ENCODE data around the gene UBE2M. TPM values are rescaled to one million over a fixed set of nuclear protein-coding genes. Genes with fewer than 3 reads are reported as not detected.

Gene UBE2M
- total and polyA plus RNA-seq, 4 donors: 49.6 to 138 (median 107) TPM

DNA sequence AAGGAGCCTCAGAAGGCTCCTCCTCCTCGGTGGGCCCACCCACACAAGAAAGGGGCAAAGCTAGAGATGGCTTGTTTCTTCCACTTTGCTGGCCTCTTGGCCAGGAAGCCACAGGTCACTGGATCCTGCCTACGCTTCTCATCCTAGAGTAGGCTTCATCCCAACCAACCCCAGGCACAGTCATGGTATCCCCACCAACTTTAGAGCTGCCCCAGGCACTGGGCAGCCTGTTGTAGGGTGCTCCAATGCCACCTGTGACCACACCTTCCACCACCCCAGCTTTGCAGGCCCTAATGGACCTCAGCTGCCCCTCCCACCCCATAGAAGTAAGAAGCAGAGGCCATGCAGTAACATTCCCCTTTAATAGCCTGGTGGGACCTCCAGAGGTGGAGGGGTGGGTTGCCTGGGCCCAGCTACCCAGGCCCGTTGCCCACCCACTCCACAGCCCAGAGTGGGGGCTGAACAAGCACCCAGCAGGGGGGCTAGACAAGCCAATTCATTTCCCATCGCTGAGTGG lies 3.0 kb downstream of the UBE2M start:
- Histone ChIP-seq H3K27ac (ENCODE audit: low read depth, low read length) (peak overlapping the region; percentile 97), H3K4me3 (ENCODE audit: low read depth, low read length) (peak overlapping the region; percentile 82), H3K36me3 (ENCODE audit: control insufficient read depth, insufficient read depth, low read length) (peaks cover 54% of the 10 kb centered on the region), H3K4me1 (ENCODE audit: control insufficient read depth, insufficient read depth, low read length) (peaks cover 63% of the 10 kb centered on the region), H3K9me3 (ENCODE audit: control insufficient read depth, insufficient read depth, low read length) (no peaks in the 10 kb centered on the region), H3K27me3 (ENCODE audit: control insufficient read depth, insufficient read depth, low read length) (no peaks in the 10 kb centered on the region)
- 16% methylated on average over 2 of the region's 4 CpGs for WGBS (ENCODE audit: insufficient coverage)
- no peak for DNase-seq (ENCODE audit: low read depth in 4 of 6, low spot score in 6 of 6)

GRCh38 chr19:58554494-58555368 lies 3.7 kb downstream of the UBE2M start, which contains the start of gene CHMP2A:
TSS of gene CHMP2A (minus strand) at chr19:58555105. CDS start at chr19:58554212, 893 bp downstream.
- Histone ChIP-seq H3K27ac (ENCODE audit: low read depth, low read length) (peak within 1 kb of the TSS; percentile 97), H3K9me3 (ENCODE audit: control insufficient read depth, insufficient read depth, low read length) (no peaks in the 10 kb centered on the region), H3K4me3 (ENCODE audit: low read depth, low read length) (peak within 1 kb of the TSS; percentile 82), H3K27me3 (ENCODE audit: control insufficient read depth, insufficient read depth, low read length) (no peaks in the 10 kb centered on the region), H3K4me1 (ENCODE audit: control insufficient read depth, insufficient read depth, low read length) (peaks cover 56% of the 10 kb centered on the region), H3K36me3 (ENCODE audit: control insufficient read depth, insufficient read depth, low read length) (peaks cover 61% of the 10 kb centered on the region)
- WGBS (ENCODE audit: insufficient coverage): 1% methylated on average over 69 of the region's 69 CpGs
- DNase-seq (ENCODE audit: low read depth in 4 of 6, low spot score in 6 of 6): peak; percentile 84 to 99 (median 94)

DNA sequence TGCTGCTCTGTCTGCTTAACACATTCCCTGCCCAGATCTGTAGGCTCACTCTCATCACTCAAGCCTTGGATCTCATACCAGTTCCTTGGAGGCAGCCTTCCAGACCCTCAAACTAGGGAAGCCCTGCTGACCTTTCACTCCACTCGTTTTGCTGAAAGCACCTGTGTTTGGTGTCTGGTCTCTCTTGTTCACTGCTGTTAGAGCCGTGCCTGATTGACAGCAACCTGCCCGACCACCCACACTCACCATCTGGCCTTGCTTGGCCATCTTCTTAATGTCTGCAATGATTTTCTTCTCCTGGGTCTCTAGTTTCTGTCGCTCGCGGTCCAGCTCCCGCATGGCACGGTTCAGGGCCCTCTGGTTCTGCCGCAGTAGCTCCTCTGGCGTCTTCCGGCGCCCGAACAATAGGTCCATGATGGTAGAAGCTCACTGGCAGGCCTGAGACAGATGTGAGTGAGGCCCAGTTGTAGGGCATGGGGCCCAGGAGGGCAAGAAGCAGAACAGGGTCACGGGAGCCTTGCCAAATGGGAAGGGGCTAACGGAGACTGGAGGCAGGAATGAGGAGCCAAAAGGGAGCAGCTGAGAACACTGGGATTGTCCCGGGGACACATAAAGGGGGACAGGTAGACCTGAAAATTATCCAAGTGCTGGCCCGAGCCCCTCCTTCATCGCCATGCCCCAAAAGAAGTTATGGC lies 4.5 kb downstream of the UBE2M start:
- H3K4me1 ChIP-seq (ENCODE audit: control insufficient read depth, insufficient read depth, low read length): peaks cover 49% of the 10 kb centered on the region
- 24% methylated on average over 18 of the region's 18 CpGs for WGBS (ENCODE audit: insufficient coverage)
- peaks cover 69% of the 10 kb centered on the region for H3K36me3 ChIP-seq (ENCODE audit: control insufficient read depth, insufficient read depth, low read length)
- H3K27me3 ChIP-seq (ENCODE audit: control insufficient read depth, insufficient read depth, low read length): no peaks in the 10 kb centered on the region
- no peaks in the 10 kb centered on the region for H3K9me3 ChIP-seq (ENCODE audit: control insufficient read depth, insufficient read depth, low read length)
- H3K27ac ChIP-seq (ENCODE audit: low read depth, low read length): peak overlapping the region; percentile 97
- DNase-seq (ENCODE audit: low read depth in 4 of 6, low spot score in 6 of 6): no peak
- peak overlapping the region; percentile 82 for H3K4me3 ChIP-seq (ENCODE audit: low read depth, low read length)

DNA sequence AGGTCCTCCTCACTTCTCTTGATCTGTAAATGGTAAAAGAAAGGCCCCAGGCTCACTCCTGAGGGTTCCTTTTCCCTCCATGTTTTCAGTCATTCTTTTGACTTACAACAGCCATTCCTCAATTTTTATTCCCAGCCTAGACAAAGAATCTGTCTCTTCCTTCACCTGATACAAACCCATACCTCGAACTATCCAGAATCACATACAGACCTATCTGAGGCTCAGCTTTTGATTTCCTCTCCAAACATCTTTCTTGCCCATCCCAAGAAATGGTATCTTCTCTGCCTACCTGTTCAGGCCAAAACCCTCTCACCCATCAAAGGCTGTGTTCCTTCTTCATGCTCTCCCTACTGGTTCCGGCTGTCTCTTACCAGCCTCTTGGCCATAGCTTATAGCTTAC lies 5.8 kb downstream of the UBE2M start:
- Histone ChIP-seq H3K36me3 (ENCODE audit: control insufficient read depth, insufficient read depth, low read length) (peaks cover 82% of the 10 kb centered on the region), H3K27me3 (ENCODE audit: control insufficient read depth, insufficient read depth, low read length) (no peaks in the 10 kb centered on the region), H3K27ac (ENCODE audit: low read depth, low read length) (no peak overlapping the region), H3K4me1 (ENCODE audit: control insufficient read depth, insufficient read depth, low read length) (peaks cover 45% of the 10 kb centered on the region), H3K9me3 (ENCODE audit: control insufficient read depth, insufficient read depth, low read length) (no peaks in the 10 kb centered on the region), H3K4me3 (ENCODE audit: low read depth, low read length) (no peak overlapping the region)
- no peak for DNase-seq (ENCODE audit: low read depth in 4 of 6, low spot score in 6 of 6)
- 100% methylated on average over 1 of the region's 2 CpGs for WGBS (ENCODE audit: insufficient coverage)

- peaks cover 86% of the 10 kb centered on the region for H3K36me3 ChIP-seq (ENCODE audit: control insufficient read depth, insufficient read depth, low read length)
- no peak for DNase-seq (ENCODE audit: low read depth in 4 of 6, low spot score in 6 of 6)
- WGBS (ENCODE audit: insufficient coverage): 97% methylated on average over 12 of the region's 18 CpGs
Observed at GRCh38 chr19:58551577-58552471, 6.6 kb downstream of the UBE2M start.

GRCh38 chr19:58551123-58551497 lies 7.3 kb downstream of the UBE2M start:
- H3K4me3 ChIP-seq (ENCODE audit: low read depth, low read length): no peak overlapping the region
- H3K27me3 ChIP-seq (ENCODE audit: control insufficient read depth, insufficient read depth, low read length): no peaks in the 10 kb centered on the region
- peaks cover 35% of the 10 kb centered on the region for H3K4me1 ChIP-seq (ENCODE audit: control insufficient read depth, insufficient read depth, low read length)
- peaks cover 86% of the 10 kb centered on the region for H3K36me3 ChIP-seq (ENCODE audit: control insufficient read depth, insufficient read depth, low read length)
- no peaks in the 10 kb centered on the region for H3K9me3 ChIP-seq (ENCODE audit: control insufficient read depth, insufficient read depth, low read length)
- no peak for DNase-seq (ENCODE audit: low read depth in 4 of 6, low spot score in 6 of 6)
- no peak overlapping the region for H3K27ac ChIP-seq (ENCODE audit: low read depth, low read length)
- WGBS (ENCODE audit: insufficient coverage): 75% methylated on average over 1 of the region's 1 CpG

More at GRCh38 chr19:58551577-58552471, 6.6 kb downstream of the UBE2M start:
- Histone ChIP-seq H3K4me1 (ENCODE audit: control insufficient read depth, insufficient read depth, low read length) (peaks cover 37% of the 10 kb centered on the region), H3K9me3 (ENCODE audit: control insufficient read depth, insufficient read depth, low read length) (no peaks in the 10 kb centered on the region), H3K27me3 (ENCODE audit: control insufficient read depth, insufficient read depth, low read length) (no peaks in the 10 kb centered on the region), H3K4me3 (ENCODE audit: low read depth, low read length) (no peak overlapping the region), H3K27ac (ENCODE audit: low read depth, low read length) (no peak overlapping the region)

- Histone ChIP-seq H3K36me3 (ENCODE audit: control insufficient read depth, insufficient read depth, low read length) (peaks cover 86% of the 10 kb centered on the region), H3K27ac (ENCODE audit: low read depth, low read length) (no peak overlapping the region), H3K4me1 (ENCODE audit: control insufficient read depth, insufficient read depth, low read length) (peaks cover 35% of the 10 kb centered on the region), H3K4me3 (ENCODE audit: low read depth, low read length) (no peak overlapping the region), H3K9me3 (ENCODE audit: control insufficient read depth, insufficient read depth, low read length) (no peaks in the 10 kb centered on the region), H3K27me3 (ENCODE audit: control insufficient read depth, insufficient read depth, low read length) (no peaks in the 10 kb centered on the region)
- 91% methylated on average over 11 of the region's 13 CpGs for WGBS (ENCODE audit: insufficient coverage)
- no peak for DNase-seq (ENCODE audit: low read depth in 4 of 6, low spot score in 6 of 6)
Observed at GRCh38 chr19:58550362-58551122, 7.9 kb downstream of the UBE2M start.

GRCh38 chr19:58549664-58550361 lies 8.6 kb downstream of the UBE2M start:
- Histone ChIP-seq H3K4me1 (ENCODE audit: control insufficient read depth, insufficient read depth, low read length) (peaks cover 36% of the 10 kb centered on the region), H3K4me3 (ENCODE audit: low read depth, low read length) (no peak overlapping the region), H3K27ac (ENCODE audit: low read depth, low read length) (no peak overlapping the region), H3K27me3 (ENCODE audit: control insufficient read depth, insufficient read depth, low read length) (no peaks in the 10 kb centered on the region), H3K9me3 (ENCODE audit: control insufficient read depth, insufficient read depth, low read length) (no peaks in the 10 kb centered on the region), H3K36me3 (ENCODE audit: control insufficient read depth, insufficient read depth, low read length) (peaks cover 88% of the 10 kb centered on the region)
- DNase-seq (ENCODE audit: low read depth in 4 of 6, low spot score in 6 of 6): no peak
- 92% methylated on average over 5 of the region's 11 CpGs for WGBS (ENCODE audit: insufficient coverage)

Measured in spinal cord (tissue), 10 donors.